Epithelial cell of esophagus (primary cell): ENCODE results near the gene WNK2.

Experiments used
- DNase-seq: peaks from one replicate; pipeline ENCODE4 v3.0.0; 2010; ENCODE audit warnings: low read depth
- H3K4me3 ChIP-seq: 2 replicates; pipeline ENCODE4 v1.5.1; 2011; ENCODE audit warnings: mild to moderate bottlenecking, low read length, control low read depth
- TF ChIP-seq, protein P1 (sequence below): IDR thresholded peaks from 2 replicates; pipeline ENCODE4 v1.5.1; 2011; ENCODE audit warnings: low read depth, mild to moderate bottlenecking, low read length, control low read depth, inconsistent platforms; ENCODE audit not compliant: insufficient read depth; ENCODE audit errors: missing control alignments

WNK2 gene

DNA sequence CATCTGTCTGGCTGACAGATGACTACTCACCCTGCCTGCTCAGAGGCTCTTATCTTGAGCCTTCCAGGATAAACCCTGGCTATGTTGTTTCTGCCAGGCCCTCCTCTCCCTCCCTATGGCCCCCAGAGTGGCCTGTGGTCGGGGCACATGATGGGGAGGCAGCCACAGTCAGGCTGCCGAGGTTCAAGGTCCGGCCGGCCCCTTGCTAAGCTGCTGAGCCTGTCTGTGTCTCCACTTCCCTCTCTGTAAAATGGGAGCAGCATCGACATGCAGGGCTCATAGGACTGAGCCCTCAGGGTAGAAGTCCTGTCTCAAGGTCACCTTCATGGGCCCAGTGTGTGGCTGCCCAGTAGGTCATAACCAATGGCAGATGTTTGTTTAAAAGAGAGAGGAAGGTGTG lies 28.5 kb downstream of the WNK2 start:
- DNase-seq = no peak
- no peak overlapping the region for H3K4me3 ChIP-seq
- TF ChIP-seq, protein P1, sequence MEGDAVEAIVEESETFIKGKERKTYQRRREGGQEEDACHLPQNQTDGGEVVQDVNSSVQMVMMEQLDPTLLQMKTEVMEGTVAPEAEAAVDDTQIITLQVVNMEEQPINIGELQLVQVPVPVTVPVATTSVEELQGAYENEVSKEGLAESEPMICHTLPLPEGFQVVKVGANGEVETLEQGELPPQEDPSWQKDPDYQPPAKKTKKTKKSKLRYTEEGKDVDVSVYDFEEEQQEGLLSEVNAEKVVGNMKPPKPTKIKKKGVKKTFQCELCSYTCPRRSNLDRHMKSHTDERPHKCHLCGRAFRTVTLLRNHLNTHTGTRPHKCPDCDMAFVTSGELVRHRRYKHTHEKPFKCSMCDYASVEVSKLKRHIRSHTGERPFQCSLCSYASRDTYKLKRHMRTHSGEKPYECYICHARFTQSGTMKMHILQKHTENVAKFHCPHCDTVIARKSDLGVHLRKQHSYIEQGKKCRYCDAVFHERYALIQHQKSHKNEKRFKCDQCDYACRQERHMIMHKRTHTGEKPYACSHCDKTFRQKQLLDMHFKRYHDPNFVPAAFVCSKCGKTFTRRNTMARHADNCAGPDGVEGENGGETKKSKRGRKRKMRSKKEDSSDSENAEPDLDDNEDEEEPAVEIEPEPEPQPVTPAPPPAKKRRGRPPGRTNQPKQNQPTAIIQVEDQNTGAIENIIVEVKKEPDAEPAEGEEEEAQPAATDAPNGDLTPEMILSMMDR = no peak

DNA sequence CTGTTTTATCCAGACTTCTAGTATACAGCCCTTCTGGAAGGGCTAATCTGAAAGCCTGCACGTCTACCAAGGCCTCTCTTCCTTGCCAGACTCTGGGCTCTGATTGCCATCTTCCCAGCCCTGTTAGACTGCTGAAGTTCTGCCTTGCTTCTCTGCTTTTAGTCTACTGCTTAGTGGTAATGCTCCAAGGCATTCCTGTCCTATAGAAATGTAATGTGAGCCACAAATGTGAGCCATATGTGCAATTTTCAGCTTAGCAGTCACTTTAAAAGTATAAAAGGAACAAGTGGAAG lies 32.1 kb downstream of the WNK2 start:
- TF ChIP-seq, protein P1 = no peak
- no peak overlapping the region for H3K4me3 ChIP-seq
- no peak for DNase-seq

DNA sequence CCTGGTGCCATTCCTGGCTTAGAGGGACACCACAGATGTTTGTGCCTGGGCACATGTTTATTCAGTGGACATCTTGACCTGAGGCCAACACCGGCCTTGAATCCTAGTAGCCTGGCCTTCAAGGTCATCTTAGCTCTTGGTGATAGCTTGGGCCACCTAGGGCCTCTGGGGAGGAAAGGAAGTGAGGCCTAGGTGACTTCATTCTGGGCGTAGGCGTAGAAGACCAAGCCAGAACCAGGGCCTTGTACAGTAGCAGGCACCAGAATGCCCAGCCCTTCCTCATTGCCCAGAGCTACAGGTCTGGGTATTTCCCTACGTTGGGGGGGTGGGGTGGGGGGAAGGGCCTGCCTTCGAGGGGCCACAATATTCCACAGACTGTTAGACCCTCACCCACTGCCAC lies 33.8 kb downstream of the WNK2 start:
- no peak for DNase-seq
- H3K4me3 ChIP-seq = no peak overlapping the region
- TF ChIP-seq, protein P1 = no peak

DNA sequence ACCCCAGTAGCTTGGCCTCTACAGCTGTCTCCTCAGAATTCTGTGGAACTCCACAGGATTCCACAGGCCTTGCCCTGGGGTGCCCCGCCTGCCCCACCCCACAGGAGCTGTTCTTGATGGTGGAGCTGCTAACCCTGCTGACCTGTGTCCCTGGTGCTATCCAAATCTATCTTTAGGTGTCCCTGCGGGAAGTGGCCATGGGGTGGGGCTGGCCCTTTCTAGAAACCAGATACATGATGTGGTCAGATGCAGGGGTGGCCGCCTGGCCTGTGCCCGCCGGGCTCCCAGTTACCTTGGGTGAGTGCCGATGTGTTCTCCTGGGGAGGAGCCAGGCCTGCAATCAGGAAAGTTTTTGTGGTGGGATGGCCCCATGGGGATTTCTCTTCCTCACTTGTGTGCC lies 34.2 kb downstream of the WNK2 start:
- H3K4me3 ChIP-seq = no peak overlapping the region
- DNase-seq = no peak
- TF ChIP-seq, protein P1 = no peak

DNA sequence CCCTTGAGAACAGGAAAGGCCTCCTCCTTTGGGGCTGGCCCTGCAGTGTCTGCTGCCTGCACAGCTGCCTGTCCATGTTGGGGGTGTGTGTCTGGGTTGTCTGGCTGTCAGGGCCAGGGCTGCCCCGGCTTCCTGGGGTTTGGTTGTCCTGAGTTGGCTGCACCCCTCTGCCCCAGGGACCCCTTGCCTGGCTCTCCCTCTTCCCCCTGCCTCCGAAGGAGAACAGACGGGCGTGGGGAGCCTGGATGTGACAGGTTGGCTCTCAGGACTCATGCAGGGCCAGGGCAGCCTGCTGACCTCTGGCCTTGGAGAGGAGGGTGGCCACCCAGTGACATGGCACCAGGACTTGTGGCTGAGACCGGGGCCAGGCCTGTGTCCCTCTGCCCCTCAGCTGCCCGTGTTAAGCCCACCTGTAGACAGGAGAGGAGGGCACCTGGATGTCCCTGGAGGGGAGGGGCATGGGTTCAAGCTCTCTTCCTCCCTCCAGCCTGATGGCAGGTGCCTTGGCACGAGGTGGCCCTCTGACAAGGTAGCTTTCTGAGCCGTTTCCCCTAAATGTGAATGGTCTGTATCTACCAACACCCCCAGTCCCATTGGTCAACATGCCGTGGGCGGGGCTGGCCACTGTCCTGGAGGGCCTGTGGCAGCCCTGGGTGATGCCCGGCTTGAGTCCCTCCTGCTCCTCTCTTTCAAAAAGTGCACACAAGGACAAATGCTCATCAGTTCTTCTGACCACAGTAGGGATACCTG lies 34.9 kb downstream of the WNK2 start:
- TF ChIP-seq, protein P1 = no peak
- no peak overlapping the region for H3K4me3 ChIP-seq
- DNase-seq = no peak

DNA sequence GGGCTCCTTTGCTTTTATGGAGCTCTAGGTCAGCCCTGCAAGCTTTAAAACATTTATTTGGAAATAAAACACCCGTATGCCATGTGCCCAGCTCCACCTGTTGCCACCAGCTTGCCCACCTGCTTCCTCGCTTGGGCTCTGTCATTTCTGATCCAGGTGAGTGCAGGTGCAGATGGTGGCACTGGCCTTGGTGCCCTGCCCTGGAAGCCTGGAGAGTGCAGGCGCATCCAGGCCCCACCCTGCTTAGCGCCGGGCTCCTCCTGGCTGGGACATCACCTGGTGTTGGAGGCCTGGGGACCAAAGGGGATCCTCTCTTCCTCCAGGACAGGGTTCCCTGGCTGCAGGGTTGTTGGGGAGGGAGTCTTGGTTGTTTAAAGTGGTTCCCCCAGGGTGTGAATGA lies 35.8 kb downstream of the WNK2 start:
- TF ChIP-seq, protein P1 = no peak

DNA sequence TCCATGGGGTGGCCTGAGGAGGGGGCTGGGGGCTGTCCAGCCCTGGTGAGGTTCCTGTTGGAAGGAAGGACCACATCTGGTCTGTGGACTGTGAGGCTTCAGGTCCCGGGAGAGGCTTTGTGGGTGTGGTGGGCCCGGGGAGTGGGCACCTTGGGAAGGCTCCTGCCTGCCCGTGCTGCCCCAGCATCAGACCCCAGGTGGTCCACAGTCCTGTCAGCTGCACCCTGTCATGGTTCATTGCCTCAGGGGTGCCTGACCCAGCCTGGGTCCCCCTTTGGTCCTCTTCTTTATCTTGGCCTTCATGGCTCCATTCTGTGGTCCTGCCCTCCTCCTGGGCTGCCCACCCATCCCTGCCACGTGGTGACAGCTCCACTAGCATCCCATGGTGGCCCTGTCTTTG lies 36.7 kb downstream of the WNK2 start:
- no peak overlapping the region for H3K4me3 ChIP-seq
- DNase-seq = no peak
- TF ChIP-seq, protein P1 = no peak

More for the DNA sequence above, 35.8 kb downstream of the WNK2 start:
- H3K4me3 ChIP-seq = no peak overlapping the region
- DNase-seq = no peak
